Stimulated activated CD8-positive, alpha-beta memory T cell treated with anti-CD3 and anti-CD28 coated beads, Interleukin-12 subunit alpha, Interleukin-12 subunit beta, amount 100 ng/mL, for 1 hour (primary cell): ENCODE data around the gene TRIM8.

Experiments
- DNase-seq: peaks from one replicate; pipeline ENCODE4 v3.0.0-alpha.2; 2020; ENCODE audit warnings: low read depth

Gene TRIM8

DNA sequence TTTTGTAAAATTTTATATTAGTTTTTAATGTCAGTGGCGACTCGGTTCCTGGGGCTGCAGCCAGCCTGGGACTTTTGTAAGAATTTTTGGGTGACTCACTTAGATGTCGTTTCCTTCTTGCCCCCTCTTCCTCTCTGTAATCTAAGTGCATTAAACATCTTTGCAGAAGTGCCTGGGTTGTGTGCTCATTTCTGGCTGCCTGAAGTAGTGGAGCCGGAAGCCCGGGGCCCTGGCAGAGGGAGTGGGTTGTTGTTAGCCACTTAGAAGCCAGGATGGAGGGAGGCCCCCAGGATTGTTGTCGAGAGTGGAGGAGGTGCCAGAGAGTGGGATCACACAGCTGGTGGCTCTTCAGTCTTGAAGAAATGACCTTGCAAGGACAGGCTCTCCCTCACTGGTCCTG lies 11.0 kb upstream of the TRIM8 start:
- DNase-seq: no peak

DNA sequence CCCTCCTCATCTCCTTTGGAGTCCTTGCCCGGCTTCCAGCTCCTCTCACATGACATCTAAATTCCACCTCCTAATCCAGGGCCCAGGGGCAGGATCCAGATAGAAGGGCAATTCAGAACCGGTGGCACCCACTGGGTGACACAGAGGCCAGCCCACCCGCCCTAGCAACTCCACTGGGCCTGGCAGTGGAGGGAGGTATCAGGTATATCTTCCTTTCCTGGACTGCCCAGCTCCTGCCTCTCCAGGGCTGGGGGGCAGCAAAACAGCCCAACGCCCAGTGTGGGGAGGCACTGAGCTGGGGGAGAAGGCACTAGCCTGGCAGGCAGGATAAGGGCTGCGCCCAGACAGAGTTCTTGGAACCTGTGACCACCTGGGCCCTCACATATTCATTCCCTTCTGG lies 10.4 kb upstream of the TRIM8 start:
- DNase-seq: no peak

- no peak for DNase-seq
These were observed 9.6 kb upstream of the TRIM8 start for GRCh38 chr10:102634686-102635085.

DNA sequence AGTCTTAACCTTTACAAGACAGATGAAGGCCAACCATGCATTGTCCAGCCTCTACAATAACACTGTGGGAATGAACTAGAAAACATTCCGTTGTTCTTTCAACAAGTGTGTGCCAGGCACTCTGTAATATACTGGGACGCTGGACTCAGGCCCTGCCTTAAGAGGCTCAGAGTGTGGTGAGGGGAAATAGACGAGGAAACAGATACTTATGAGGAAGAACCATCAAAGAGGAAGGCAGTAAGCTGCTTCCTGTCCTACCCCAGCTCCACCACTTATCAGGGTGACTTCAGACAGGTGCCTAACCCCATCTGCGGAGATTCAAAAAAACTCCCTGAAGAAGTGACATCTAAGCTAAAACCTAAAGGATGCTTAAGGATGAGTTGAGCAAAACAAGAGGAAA lies 8.9 kb upstream of the TRIM8 start:
- DNase-seq: no peak

- no peak for DNase-seq
These were observed 4.7 kb upstream of the TRIM8 start for GRCh38 chr10:102639537-102639936.

- no peak for DNase-seq
These were observed 2.9 kb upstream of the TRIM8 start for GRCh38 chr10:102641402-102641801.

GRCh38 chr10:102641880-102642735 lies 2.2 kb upstream of the TRIM8 start:
- peak; percentile 97 for DNase-seq

GRCh38 chr10:102642736-102643335 lies 1.4 kb upstream of the TRIM8 start:
- DNase-seq: no peak

GRCh38 chr10:102643336-102644065 lies 778 bp upstream of the TRIM8 start:
- DNase-seq: no peak

- DNase-seq: peak; percentile 61
These were observed 538 bp downstream of the TRIM8 start for GRCh38 chr10:102644646-102645387.

DNA sequence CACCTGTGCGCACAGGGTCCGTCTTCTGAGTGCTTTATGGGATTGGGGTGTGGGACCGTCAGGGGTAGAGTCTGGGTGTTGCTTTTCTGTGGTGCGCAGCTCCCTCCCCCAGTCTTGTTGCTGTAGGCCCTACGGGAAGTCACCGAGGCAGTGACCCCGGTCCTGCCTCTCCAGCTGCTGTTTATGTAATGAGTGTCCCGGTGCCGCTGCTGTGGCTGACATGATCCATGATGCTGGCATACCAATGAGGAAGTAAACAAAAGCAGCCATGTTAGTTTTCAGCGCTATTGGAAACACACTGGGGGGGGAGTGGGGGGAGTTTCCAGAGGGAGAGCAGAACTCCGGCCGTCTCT lies 1.1 kb downstream of the TRIM8 start:
- DNase-seq: no peak

GRCh38 chr10:102645741-102646609 lies 1.7 kb downstream of the TRIM8 start:
- peak; percentile 54 for DNase-seq

DNA sequence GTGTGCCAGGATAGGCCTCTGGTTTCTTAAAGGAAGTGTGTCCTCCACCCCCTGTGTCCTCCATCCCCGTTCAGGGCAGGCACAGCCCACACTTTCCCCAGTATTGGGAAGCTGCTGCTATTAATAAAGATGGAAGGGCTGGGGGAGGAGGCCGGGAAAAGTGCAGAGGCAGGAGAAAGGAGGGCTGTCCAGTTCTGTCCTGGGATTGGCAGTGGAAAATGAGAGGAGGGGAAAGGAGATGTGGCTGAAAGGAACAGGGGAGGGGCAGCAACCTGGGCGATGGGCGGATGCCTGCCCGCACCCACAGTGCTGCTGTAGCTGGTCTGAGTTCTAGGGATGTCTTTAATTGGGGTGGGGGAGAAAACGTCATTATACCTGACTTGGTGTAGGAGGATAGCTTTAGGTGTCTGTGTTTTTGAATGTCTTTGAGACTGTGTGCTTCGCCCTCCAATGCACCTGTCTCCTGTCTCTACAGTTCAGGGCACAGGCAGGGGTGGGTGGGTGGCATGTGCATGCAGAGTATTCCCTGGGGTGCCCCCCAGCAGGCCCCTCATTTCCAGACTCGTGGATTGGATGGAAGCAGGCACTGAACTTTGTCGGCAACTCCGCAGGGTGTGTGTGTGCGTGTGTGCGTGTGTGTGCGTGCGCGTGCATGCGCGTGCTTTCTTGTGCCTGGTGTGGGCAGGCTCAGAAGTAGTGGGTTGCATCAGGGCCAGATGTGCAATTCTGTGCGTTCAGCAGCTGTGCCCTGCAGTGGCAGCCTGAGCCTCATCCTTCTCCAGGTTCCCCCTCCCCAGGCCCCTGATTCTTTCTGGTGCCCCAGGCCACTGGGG lies 2.5 kb downstream of the TRIM8 start:
- DNase-seq: no peak

DNA sequence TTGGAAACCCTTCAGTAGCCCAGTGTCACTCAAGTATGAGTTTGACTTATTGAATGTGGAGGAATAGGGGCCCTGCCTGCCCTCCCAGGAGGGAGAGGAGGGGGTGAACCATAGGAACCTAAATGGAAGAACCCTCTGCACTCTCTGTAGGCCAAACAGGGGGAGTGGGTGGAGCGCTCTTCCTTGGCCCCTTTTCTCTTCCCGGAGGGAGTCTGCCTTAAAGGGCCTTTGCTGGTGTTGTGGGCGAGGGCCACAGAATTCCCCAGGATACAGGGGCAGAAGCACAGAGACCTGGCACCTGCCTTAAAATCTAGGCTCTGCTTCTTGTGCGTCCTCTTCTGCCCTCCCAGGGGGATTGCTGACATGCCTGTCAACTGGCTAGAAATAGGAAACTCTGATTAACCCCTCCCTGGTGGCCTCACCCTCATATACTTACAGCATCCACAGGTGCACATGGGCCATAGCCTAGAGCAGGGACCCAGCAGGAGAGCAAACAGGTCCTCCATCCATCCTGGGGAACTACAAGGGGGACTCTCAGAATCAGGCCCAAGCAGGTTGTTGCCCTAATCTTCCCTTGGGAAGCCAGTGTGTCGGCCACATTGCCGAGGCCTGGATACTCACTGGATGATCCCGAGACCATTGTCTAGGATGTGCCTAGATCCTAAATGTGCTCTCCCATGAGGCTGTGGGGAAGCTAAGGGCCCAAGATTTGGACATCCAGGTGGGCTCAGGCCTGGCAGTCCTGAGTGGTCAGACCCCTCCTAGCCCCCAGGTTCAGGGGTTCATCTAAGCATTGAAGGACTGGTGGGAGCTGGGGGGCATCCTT lies 3.4 kb downstream of the TRIM8 start:
- no peak for DNase-seq

DNA sequence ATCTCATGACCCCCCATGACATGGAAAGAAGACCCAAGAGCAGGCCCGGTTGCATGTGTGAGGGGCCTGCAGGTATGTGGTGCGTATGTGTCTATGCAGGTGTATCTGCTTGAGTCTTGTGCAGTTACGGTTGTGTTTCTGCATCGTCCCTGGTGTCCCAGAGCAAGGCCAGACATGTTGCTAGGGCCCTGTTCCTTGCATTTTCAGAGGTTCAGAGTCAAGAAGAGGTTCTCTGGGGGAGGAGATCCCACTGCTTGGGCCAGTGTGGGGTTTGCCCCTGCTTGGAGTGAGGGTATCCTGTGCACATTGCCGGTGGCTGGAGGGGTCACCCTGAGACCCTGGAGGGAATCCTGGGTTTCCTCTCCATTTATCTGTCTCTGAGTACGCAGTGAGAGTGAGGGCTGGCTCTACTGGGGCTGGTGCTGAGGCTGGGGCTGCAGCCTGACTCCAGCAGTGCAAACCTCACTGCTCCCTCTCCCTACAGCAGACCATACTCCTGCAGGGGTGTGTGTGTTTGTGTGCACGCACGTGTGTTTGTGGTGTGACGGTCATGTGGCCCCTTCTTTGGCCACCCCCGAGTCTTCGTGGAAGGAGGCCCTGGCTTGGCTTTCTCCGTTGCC lies 4.1 kb downstream of the TRIM8 start:
- no peak for DNase-seq

DNA sequence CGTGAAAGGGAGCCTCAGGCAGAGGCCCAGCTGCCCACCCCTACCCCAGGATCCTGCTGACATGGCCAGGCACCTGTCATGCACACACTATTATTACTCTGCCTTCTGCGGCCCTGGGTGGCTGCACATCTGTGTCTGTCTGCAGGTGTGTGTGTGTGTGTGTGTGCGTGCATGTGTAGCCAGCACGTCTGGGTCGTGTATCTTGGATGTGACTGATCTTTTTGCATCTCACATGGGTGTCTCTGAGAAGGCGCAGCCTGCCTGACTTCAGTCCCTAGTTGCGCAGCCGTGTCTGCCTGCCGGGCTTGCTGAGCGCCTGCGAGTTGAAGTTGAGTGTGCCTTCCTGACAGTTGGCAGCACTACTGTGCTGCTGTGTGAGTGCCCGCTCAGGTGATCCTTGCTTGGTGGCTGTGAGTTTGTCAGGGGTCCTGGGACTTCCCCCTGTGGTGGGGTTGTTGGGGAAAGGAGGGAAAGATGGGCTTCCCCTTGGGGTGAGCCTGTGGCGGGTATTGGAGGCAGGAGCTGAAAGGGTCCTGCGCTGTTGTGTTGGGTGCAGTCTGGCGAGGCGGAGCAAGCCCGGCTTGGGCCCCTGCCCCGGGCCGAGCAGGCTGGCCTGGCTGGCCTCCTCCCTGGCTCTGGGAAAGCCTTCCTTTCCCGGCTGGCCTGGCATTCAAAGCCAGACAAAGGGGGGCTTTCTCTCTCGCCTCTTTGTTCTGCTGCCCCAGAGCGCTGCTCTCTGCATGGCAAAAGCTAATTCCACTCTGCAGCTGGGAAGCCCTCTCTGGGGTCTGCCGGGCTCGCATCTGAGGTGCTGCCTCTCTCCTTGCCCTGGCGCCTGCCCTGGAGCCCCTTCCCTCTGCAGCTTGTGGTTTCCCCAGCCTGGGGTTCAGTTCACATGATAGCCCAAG lies 4.9 kb downstream of the TRIM8 start:
- no peak for DNase-seq

DNA sequence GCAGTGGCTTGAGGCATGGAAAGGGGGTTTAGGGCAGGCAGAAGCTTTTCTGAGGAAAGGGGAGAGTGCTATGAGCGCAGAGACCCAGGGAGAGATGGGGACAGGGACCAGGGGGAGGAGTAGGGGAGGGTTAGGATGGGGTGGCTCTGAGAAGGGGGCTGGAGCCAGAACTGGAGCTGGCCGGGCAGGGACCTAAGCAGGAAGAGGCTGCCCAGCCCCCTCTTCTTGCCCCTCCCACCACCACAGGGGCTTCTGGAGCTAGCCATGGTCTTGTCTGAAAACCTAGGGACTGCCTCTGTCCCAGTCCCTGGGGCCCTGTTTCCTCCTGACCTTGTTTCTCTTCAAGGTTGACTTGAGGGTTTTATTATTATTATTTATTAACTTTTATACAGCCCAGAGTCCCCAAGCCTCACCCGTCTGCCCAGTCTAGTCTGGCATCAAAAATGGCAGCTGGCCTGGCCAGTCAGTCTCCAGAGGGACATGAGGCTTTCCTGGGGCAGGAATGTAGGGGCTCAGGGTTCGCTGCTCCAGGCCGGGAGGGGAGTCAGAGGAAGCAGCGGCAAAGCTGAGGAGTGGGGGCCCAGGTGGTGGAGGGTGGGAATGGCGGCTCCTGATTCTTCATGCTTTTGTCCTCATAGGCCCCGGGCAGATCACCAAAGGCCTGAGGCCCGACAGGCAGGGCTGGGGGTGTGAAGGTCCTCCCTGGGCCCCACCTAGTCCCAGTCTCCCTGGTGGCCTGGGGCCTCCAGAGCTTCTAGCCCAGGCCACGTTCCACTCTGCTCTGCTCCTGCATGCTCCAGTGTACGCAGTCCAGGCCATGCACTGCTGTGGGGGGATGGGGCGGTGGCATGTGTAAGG lies 5.7 kb downstream of the TRIM8 start:
- no peak for DNase-seq
